GM12892 (cell line): Measurements from ENCODE around the gene ANKRD34A.

Experiments
- POLR2A ChIP-seq: IDR thresholded peaks from 2 replicates; pipeline ENCODE4 v1.6.1; 2011; ENCODE audit warnings: low read depth, low read length, control low read depth
- POLR2AphosphoS5 ChIP-seq: IDR thresholded peaks from 2 replicates; pipeline ENCODE4 v1.6.1; 2011; ENCODE audit warnings: low read depth, low read length, control low read depth

GRCh38 chr1:145980457-145980994, 16.2 kb upstream of the ANKRD34A start:
- TF ChIP-seq POLR2A, result no peak
- no peak for TF ChIP-seq POLR2AphosphoS5
